SW 1271 (cell line): ENCODE measurements around the gene FCRLA.
"Not testable (repeated sequence)": the region's sequence is repeated elsewhere in the genome, so short reads cannot be mapped to it uniquely, and the experiment has no call there.

Experiments
- DNase-seq, 2 experiments: peaks; one replicate each; lab custom pipeline; 2025; lab: John Stamatoyannopoulos, UW

The FCRLA gene

GRCh38 chr1:161706482-161707347 lies at the start of gene FCRLA:
FCRLA (plus strand) TSS chr1:161707229; CDS start chr1:161707265, 36 bp downstream.
- DNase-seq: no peak

- DNase-seq: not testable (repeated sequence)
These were observed 48.5 kb upstream of the FCRLA start for GRCh38 chr1:161658524-161658923.

- not testable (repeated sequence) for DNase-seq
These were observed 45.2 kb upstream of the FCRLA start for GRCh38 chr1:161661660-161662311.

GRCh38 chr1:161662684-161663339 lies 44.2 kb upstream of the FCRLA start, which contains the start of gene FCGR2B:
FCGR2B (plus strand) TSS chr1:161663143; CDS start chr1:161663242, 99 bp downstream.
- DNase-seq: not testable (repeated sequence)

- DNase-seq: not testable (repeated sequence)
These were observed 43.5 kb upstream of the FCRLA start for GRCh38 chr1:161663569-161663968.

- not testable (repeated sequence) for DNase-seq
These were observed 42.3 kb upstream of the FCRLA start for GRCh38 chr1:161664689-161665088.

GRCh38 chr1:161671045-161672020 lies 35.7 kb upstream of the FCRLA start:
- not testable (repeated sequence) for DNase-seq

- not testable (repeated sequence) for DNase-seq
These were observed 33.6 kb upstream of the FCRLA start for GRCh38 chr1:161673437-161673836.

- DNase-seq: not testable (repeated sequence)
These were observed 32.6 kb upstream of the FCRLA start for GRCh38 chr1:161674447-161674846.

- not testable (repeated sequence) for DNase-seq
These were observed 32.1 kb upstream of the FCRLA start for GRCh38 chr1:161674908-161675307.

- DNase-seq: no peak
These were observed 30.6 kb upstream of the FCRLA start for GRCh38 chr1:161676441-161676840.

- no peak for DNase-seq
These were observed 29.9 kb upstream of the FCRLA start for GRCh38 chr1:161676958-161677689.

GRCh38 chr1:161678500-161678899 lies 28.5 kb upstream of the FCRLA start:
- DNase-seq: no peak

GRCh38 chr1:161681879-161682278 lies 25.1 kb upstream of the FCRLA start:
- DNase-seq: no peak

GRCh38 chr1:161688946-161689345 lies 18.1 kb upstream of the FCRLA start:
- no peak for DNase-seq

- no peak for DNase-seq
These were observed 15.2 kb upstream of the FCRLA start for GRCh38 chr1:161691846-161692245.

GRCh38 chr1:161693020-161693712 lies 13.9 kb upstream of the FCRLA start:
- not testable (repeated sequence) for DNase-seq

GRCh38 chr1:161698302-161698701 lies 8.7 kb upstream of the FCRLA start:
- not testable (repeated sequence) for DNase-seq

GRCh38 chr1:161702250-161702649 lies 4.8 kb upstream of the FCRLA start:
- no peak for DNase-seq

GRCh38 chr1:161705537-161705936 lies 1.5 kb upstream of the FCRLA start:
- no peak for DNase-seq
